H1 (cell line): ENCODE data around the gene CCDC77. TPM values are rescaled to one million over a fixed set of nuclear protein-coding genes. Genes with fewer than 3 reads are reported as not detected.

Experiments
- CTCF ChIA-PET: fragments of 300-600 bp; sonication (Branson Sonifier 250); formaldehyde crosslinking; loops from one replicate; lab custom pipeline; 2021; ENCODE audit not compliant: partially characterized antibody; lab: Charles Lee
- POLR2A ChIA-PET: fragments of 300-600 bp; sonication (Branson Sonifier 250); formaldehyde crosslinking; loops from one replicate; lab custom pipeline; 2021; ENCODE audit warnings: inconsistent platforms; ENCODE audit not compliant: partially characterized antibody; lab: Charles Lee
- DNase-seq, 2 experiments: peaks; one replicate each; pipeline versions ENCODE4 v3.0.0 to v3.0.0-alpha.2; 2010 to 2022; ENCODE audit warnings: low spot score in 2 of 2, low read depth in 1 of 2, mixed read lengths in 1 of 2
- FAIRE-seq: peaks from 2 replicates; lab custom pipeline; 2011; peaks lifted over from hg19 to GRCh38; lab: Jason Lieb, UNC
- H2AFZ ChIP-seq: 2 replicates; pipeline ENCODE4 v1.8.1; 2012; ENCODE audit warnings: low read length, inconsistent platforms
- H2AK5ac ChIP-seq: 2 replicates; pipeline ENCODE4 v1.6.1; 2013; ENCODE audit warnings: low read depth, low read length
- H2BK120ac ChIP-seq: replicated peaks from 2 replicates; pipeline ENCODE3; 2013; ENCODE audit warnings: low read depth, low read length, inconsistent platforms
- H2BK12ac ChIP-seq: 2 replicates; pipeline ENCODE4 v1.6.1; 2013; ENCODE audit warnings: low read depth, low read length
- H2BK15ac ChIP-seq: 2 replicates; pipeline ENCODE4 v1.6.1; 2013; ENCODE audit warnings: low read length
- H2BK20ac ChIP-seq: 2 replicates; pipeline ENCODE4 v1.6.1; 2013; ENCODE audit warnings: low read length
- H2BK5ac ChIP-seq: 2 replicates; pipeline ENCODE4 v1.6.1; 2013; ENCODE audit warnings: low read depth, low read length
- H3K14ac ChIP-seq: 2 replicates; pipeline ENCODE4 v1.6.1; 2013; ENCODE audit warnings: inconsistent platforms; ENCODE audit not compliant: insufficient read length
- H3K18ac ChIP-seq: 2 replicates; pipeline ENCODE4 v1.6.1; 2013; ENCODE audit warnings: low read length; ENCODE audit errors: extremely low read depth
- H3K23ac ChIP-seq: 2 replicates; pipeline ENCODE4 v1.6.1; 2013; ENCODE audit warnings: inconsistent platforms; ENCODE audit not compliant: insufficient read length
- H3K23me2 ChIP-seq: 2 replicates; pipeline ENCODE4 v1.6.1; 2013; ENCODE audit warnings: low read depth, low read length
- H3K27ac ChIP-seq: 2 replicates; pipeline ENCODE4 v1.6.1; 2011; ENCODE audit warnings: low read depth, low read length, inconsistent platforms
- H3K27me3 ChIP-seq, 4 experiments: replicated peaks in 1 of 4; 1 replicate in 1 of 4; 2 replicates in 3 of 4; pipeline versions ENCODE4 v1.6.1 to v1.8.1; 2011 to 2013; ENCODE audit warnings: low read length in 3 of 4, mild to moderate bottlenecking in 3 of 4, inconsistent platforms in 2 of 4, mixed read lengths in 2 of 4, moderate library complexity in 1 of 4; ENCODE audit not compliant: control insufficient read depth in 3 of 4, insufficient read depth in 3 of 4; ENCODE audit errors: extremely low read depth in 1 of 4
- H3K36me3 ChIP-seq, 4 experiments: 2 replicates each; pipeline versions ENCODE4 v1.6.1 to v1.8.1; 2011 to 2013; ENCODE audit warnings: mild to moderate bottlenecking in 4 of 4, low read length in 3 of 4, moderate library complexity in 2 of 4, control low read depth in 1 of 4, inconsistent platforms in 1 of 4; ENCODE audit not compliant: insufficient read depth in 4 of 4, control insufficient read depth in 2 of 4
- H3K4ac ChIP-seq: replicated peaks from 2 replicates; pipeline ENCODE3; 2013; ENCODE audit warnings: low read length, low read depth, mixed read lengths, inconsistent platforms; ENCODE audit not compliant: insufficient read length
- H3K4me1 ChIP-seq, 4 experiments: replicated peaks in 1 of 4; 1 replicate in 1 of 4; 2 replicates in 3 of 4; pipeline versions ENCODE4 v1.6.1 to v1.8.1; 2011 to 2013; ENCODE audit warnings: low read length in 3 of 4, inconsistent platforms in 2 of 4, mixed read lengths in 1 of 4; ENCODE audit not compliant: insufficient read depth in 4 of 4, control insufficient read depth in 3 of 4
- H3K4me2 ChIP-seq, 2 experiments: 2 replicates each; pipeline versions ENCODE4 v1.6.1 to v1.8.1; 2011 to 2013; ENCODE audit warnings: low read depth in 2 of 2, low read length in 2 of 2, control low read depth in 1 of 2, inconsistent platforms in 1 of 2, mild to moderate bottlenecking in 1 of 2; ENCODE audit not compliant: insufficient read depth in 1 of 2
- H3K4me3 ChIP-seq, 4 experiments: fragments of 200-600, 300-600 bp in 1 of 4; sonication (generic), shearing (Covaris generic), sonication (Bioruptor Twin) in 1 of 4; 2 replicates each; pipeline versions ENCODE4 v1.5.1 to v1.8.1; 2011 to 2016; ENCODE audit warnings: low read length in 4 of 4, low read depth in 3 of 4, control low read depth in 2 of 4, inconsistent platforms in 2 of 4, mild to moderate bottlenecking in 2 of 4, mixed read lengths in 1 of 4, moderate library complexity in 1 of 4; ENCODE audit not compliant: insufficient read depth in 2 of 4; ENCODE audit errors: extremely low read depth in 1 of 4
- H3K56ac ChIP-seq: replicated peaks from 2 replicates; pipeline ENCODE3; 2013; ENCODE audit warnings: low read depth, mild to moderate bottlenecking, mixed read lengths, low read length, inconsistent platforms; ENCODE audit not compliant: insufficient read length
- H3K79me1 ChIP-seq: 2 replicates; pipeline ENCODE4 v1.6.1; 2013; ENCODE audit warnings: low read depth, low read length, control low read depth
- H3K79me2 ChIP-seq, 2 experiments: 2 replicates each; pipeline versions ENCODE4 v1.6.1 to v1.8.1; 2012 to 2013; ENCODE audit warnings: low read length in 2 of 2, mild to moderate bottlenecking in 2 of 2, inconsistent platforms in 1 of 2; ENCODE audit not compliant: insufficient read depth in 2 of 2, control insufficient read depth in 1 of 2
- H3K9ac ChIP-seq, 4 experiments: replicated peaks in 1 of 4; 1 replicate in 1 of 4; 2 replicates in 3 of 4; pipeline versions ENCODE4 v1.6.1 to v1.8.1; 2011 to 2013; ENCODE audit warnings: low read depth in 3 of 4, low read length in 3 of 4, control low read depth in 2 of 4, mild to moderate bottlenecking in 2 of 4, moderate library complexity in 2 of 4, inconsistent platforms in 1 of 4; ENCODE audit errors: extremely low read depth in 1 of 4
- H3K9me3 ChIP-seq, 2 experiments: 2 replicates each; pipeline versions ENCODE4 v1.6.1 to v1.8.1; 2012 to 2013; ENCODE audit warnings: mild to moderate bottlenecking in 2 of 2, moderate library complexity in 2 of 2, control low read depth in 1 of 2, inconsistent platforms in 1 of 2, low read depth in 1 of 2, low read length in 1 of 2, mixed read lengths in 1 of 2; ENCODE audit not compliant: insufficient read depth in 2 of 2
- H4K20me1 ChIP-seq, 2 experiments: replicated peaks in 1 of 2; 2 replicates each; pipeline versions ENCODE3 to v1.8.1; 2011 to 2013; ENCODE audit warnings: inconsistent platforms in 2 of 2, low read length in 2 of 2, mild to moderate bottlenecking in 1 of 2; ENCODE audit not compliant: insufficient read depth in 2 of 2, control insufficient read depth in 1 of 2
- H4K5ac ChIP-seq: 2 replicates; pipeline ENCODE4 v1.6.1; 2013; ENCODE audit warnings: low read length, low read depth, mixed read lengths, inconsistent platforms; ENCODE audit not compliant: insufficient read length
- H4K8ac ChIP-seq: 2 replicates; pipeline ENCODE4 v1.8.0; 2013; ENCODE audit warnings: mild to moderate bottlenecking, moderate library complexity, low read length, inconsistent platforms; ENCODE audit not compliant: insufficient read depth; ENCODE audit errors: extremely low read depth
- H4K91ac ChIP-seq: replicated peaks from 2 replicates; pipeline ENCODE3; 2013; ENCODE audit warnings: low read length, mixed read lengths, inconsistent platforms; ENCODE audit not compliant: insufficient read length
- CHD1 ChIP-seq: IDR thresholded peaks from 2 replicates; pipeline ENCODE4 v1.6.1; 2012; ENCODE audit warnings: low read depth, low read length, improper control_type of control experiment
- GABPA ChIP-seq: IDR thresholded peaks from 2 replicates; pipeline ENCODE4 v1.6.1; 2011; ENCODE audit warnings: mild to moderate bottlenecking, low read length, moderate library complexity, borderline replicate concordance; ENCODE audit not compliant: insufficient read depth
- JUND ChIP-seq: IDR thresholded peaks from 2 replicates; pipeline ENCODE4 v1.6.1; 2011; ENCODE audit warnings: mild to moderate bottlenecking, improper control_type of control experiment, low read length
- KDM5A ChIP-seq: fragments of 200-600 bp; IDR thresholded peaks from 2 replicates; pipeline ENCODE4 v1.7.1; 2012; ENCODE audit warnings: mild to moderate bottlenecking, low read length, inconsistent platforms, mixed read lengths
- WGBS, 2 experiments: shearing (Covaris generic) in 1 of 2; methylation state at CpG; one replicate each; pipeline versions ENCODE4 v1.1.6 to v1.1.7; 2013 to 2015; ENCODE audit warnings: low lambda C conversion rate in 2 of 2, mixed read lengths in 2 of 2, inconsistent platforms in 1 of 2, low coverage in 1 of 2, missing lambda C conversion rate in 1 of 2; ENCODE audit not compliant: insufficient replicate concordance in 2 of 2, insufficient coverage in 1 of 2, insufficient read length in 1 of 2; ENCODE audit errors: extremely low coverage in 1 of 2, missing lambda C conversion rate in 1 of 2; 5-methylcytosine and 5-hydroxymethylcytosine counted together
- polyA plus RNA-seq, 7 experiments: library from polyadenylated mRNA; depleted of rRNA in 3 of 7; stranded (reverse) in 5 of 7; unstranded in 2 of 7; fragments of >200 nt in 5 of 7; fragments of 200-250 nt in 2 of 7; gene quantifications; 1 replicate in 5 of 7; 2 replicates in 1 of 7; 4 replicates in 1 of 7; pipeline versions ENCODE4 v1.2.1 to v1.2.3, GENCODE V29; 2011 to 2013; ENCODE audit warnings: missing spikeins in 2 of 7, mixed read lengths in 2 of 7
- total RNA-seq: library from RNA; stranded (reverse); fragmentation: NEBNext Ultra II Directional; extraction: Animal tissue kit (Norgen Biotek cat#: 25700); gene quantifications from 2 replicates; pipeline ENCODE4 v1.2.1, GENCODE V29; 2021

The CCDC77 gene
- total and polyA plus RNA-seq, 2 of the 8 experiments (the other 6 are each of a cell fraction or from before 2014, with no cell fraction given) = 10.3 to 30.4 TPM

DNA sequence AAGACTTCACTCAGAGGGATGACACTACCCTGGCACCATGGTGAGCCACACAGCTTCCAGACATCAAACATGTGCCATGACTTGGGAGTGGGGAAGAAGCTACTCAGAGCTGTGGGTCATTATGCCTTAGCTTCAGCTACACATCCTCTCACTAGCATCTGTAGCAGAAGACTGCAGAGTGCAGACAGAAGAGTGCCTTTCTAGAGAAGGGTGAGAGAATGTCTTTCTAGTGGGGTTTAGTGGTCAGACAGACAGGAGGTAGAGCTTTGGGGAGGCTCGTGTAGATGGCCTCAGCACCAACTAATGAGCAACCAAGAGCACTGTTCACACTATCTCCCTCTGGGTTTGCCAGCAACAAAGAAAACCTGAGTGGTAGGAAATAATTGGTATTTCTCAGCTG, 53.4 kb downstream of the CCDC77 start:
- 87% methylated on average over 1 of the region's 1 CpG; no CpG with 5 or more reads in 1 of the 2 experiments for WGBS, 2 experiments
- Histone ChIP-seq H2BK12ac (no peak overlapping the region), H2BK120ac (no peak overlapping the region), H3K79me2 (no peaks in the 10 kb centered on the region), H2BK15ac (no peak overlapping the region), H4K91ac (no peak overlapping the region), H3K9ac (no peak overlapping the region), H3K9me3 (peaks cover 19 to 21% of the 10 kb centered on the region in 2 experiments), H3K36me3 (no peaks in the 10 kb centered on the region), H3K27ac (no peak overlapping the region), H3K27me3 (peaks cover 0 to 10% (median 7%) of the 10 kb centered on the region in 4 experiments; a peak in 6 of 7 replicates), H3K23me2 (peaks cover 5% of the 10 kb centered on the region; the same call in 1 of the 2 replicates), H3K4me1 (peaks cover 0 to 3% (median 1%) of the 10 kb centered on the region in 4 experiments; a peak in 1 of 7 replicates), H2BK5ac (no peak overlapping the region), H2AFZ (no peak overlapping the region), H4K20me1 (peaks cover 0 to 3% of the 10 kb centered on the region in 2 experiments), H3K56ac (no peak overlapping the region), H3K18ac (no peak overlapping the region), H4K5ac (no peak overlapping the region), H3K4me3 (no peak overlapping the region), H2AK5ac (no peak overlapping the region), H3K79me1 (no peaks in the 10 kb centered on the region), H2BK20ac (no peak overlapping the region), H3K23ac (no peak overlapping the region), H3K4me2 (no peak overlapping the region), H3K14ac (no peak overlapping the region), H4K8ac (no peak overlapping the region), H3K4ac (no peak overlapping the region)
- POLR2A ChIA-PET = interaction anchor here (1.8 kb wide), 1 partner anchor 90 kb away, joined by 4 read pairs; no protein-coding TSS in a partner anchor
- FAIRE-seq (no peak), DNase-seq (no peak)
- CTCF ChIA-PET = interaction anchor here (0.6 to 13.7 kb wide), 13 partner anchors 8 to 287 kb away, joined by 3 to 163 read pairs (median 16); no protein-coding TSS in a partner anchor
- TF ChIP-seq GABPA = no peak
- TF ChIP-seq JUND = no peak
- no peak for TF ChIP-seq KDM5A
- no peak for TF ChIP-seq CHD1
